LHCN-M2 (cell line): Measurements from ENCODE around the gene PRR27. TPM values are rescaled to one million over a fixed set of nuclear protein-coding genes. Genes with fewer than 3 reads are reported as not detected.
A peak's percentile ranks its signal among the peaks of the same experiment; 100 is the strongest.

Experiments
- DNase-seq: peaks from one replicate; pipeline ENCODE4 v3.0.0-alpha.2; 2012; ENCODE audit warnings: low read depth
- polyA plus RNA-seq: library from polyadenylated mRNA; unstranded; fragments of >200 nt; gene quantifications from one replicate; pipeline ENCODE4 v1.2.1, GENCODE V29; 2012; ENCODE audit warnings: missing spikeins
- total RNA-seq: library from RNA; depleted of rRNA; stranded (reverse); fragments of >200 nt; gene quantifications from 2 replicates; pipeline ENCODE4 v1.2.3, GENCODE V29; 2014; rRNA removed

The PRR27 gene
- total RNA-seq = not detected in 2 replicates
- not detected for polyA plus RNA-seq

- no peak for DNase-seq
These were observed at the start of gene PRR27 for GRCh38 chr4:70153937-70154336. Gene PRR27 (plus strand): TSS chr4:70154237. CDS start chr4:70154376, 139 bp downstream.

- no peak for DNase-seq
These were observed 43.1 kb upstream of the PRR27 start for GRCh38 chr4:70110917-70111316.

- no peak for DNase-seq
These were observed 40.4 kb upstream of the PRR27 start for GRCh38 chr4:70113656-70114055.

DNA sequence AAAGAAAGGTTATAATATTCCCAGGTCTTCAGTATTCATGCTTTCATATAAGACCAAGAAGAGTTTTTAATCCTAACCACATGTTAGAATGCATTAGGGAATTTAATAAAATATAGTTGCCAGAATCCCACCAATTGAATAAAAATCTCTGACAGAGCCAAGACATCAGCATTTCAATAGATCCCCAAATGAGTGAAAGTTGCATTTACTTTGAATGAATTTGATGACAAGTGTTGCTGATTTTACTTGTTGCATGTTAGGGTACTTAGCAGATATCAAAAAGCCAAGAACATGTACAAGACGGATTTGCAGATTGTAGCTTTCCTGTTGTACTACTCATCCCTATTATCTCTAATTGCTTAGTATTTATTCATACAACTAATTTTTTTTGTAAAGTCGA is 39.9 kb upstream of the PRR27 start:
- DNase-seq = no peak

DNA sequence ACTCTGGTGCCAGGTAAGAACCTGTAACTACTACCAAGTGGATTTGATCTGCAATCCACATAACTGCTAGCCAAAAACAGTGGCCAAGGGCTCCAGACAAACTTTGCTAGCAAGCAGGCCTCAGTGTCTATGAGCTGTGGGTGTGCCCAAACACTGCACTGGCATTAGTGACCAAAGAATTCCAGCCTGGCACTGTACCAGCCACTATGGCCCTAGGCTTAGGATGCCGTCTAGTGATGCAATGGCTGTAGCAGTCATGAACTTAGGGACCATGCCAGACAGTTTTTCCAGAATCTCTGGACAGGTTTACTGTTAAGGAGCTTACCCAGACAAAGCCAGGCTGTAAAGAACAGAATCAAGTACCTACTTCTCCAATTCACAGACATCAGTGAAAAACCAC is 33.7 kb upstream of the PRR27 start:
- no peak for DNase-seq

- no peak for DNase-seq
These were observed 20.6 kb upstream of the PRR27 start for GRCh38 chr4:70133473-70133872.

- no peak for DNase-seq
These were observed 15.3 kb upstream of the PRR27 start for GRCh38 chr4:70138751-70139150.

GRCh38 chr4:70151271-70151670 is 2.8 kb upstream of the PRR27 start:
- no peak for DNase-seq

DNA sequence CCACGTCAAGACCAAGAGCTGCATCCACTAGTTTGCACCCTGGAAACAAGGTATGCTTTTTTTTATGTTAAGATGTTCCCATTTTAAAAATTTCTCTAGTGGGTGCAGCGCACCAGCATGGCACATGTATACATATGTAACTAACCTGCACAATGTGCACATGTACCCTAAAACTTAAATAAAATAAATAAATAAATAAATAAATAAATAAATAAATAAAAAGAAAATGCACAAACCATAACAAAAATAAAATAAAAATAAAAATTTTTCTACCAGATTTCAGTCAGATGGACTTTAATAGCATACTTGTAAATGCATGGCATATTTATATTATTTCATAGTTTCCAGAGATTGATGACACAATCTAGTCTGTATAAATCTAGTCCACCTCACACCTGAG is 1.9 kb upstream of the PRR27 start:
- DNase-seq = no peak

- DNase-seq = no peak
These were observed 4.5 kb downstream of the PRR27 start for GRCh38 chr4:70158576-70158975.

- no peak for DNase-seq
These were observed 23.1 kb downstream of the PRR27 start for GRCh38 chr4:70177090-70177489.

GRCh38 chr4:70178075-70178660 is 24.1 kb downstream of the PRR27 start:
- no peak for DNase-seq

DNA sequence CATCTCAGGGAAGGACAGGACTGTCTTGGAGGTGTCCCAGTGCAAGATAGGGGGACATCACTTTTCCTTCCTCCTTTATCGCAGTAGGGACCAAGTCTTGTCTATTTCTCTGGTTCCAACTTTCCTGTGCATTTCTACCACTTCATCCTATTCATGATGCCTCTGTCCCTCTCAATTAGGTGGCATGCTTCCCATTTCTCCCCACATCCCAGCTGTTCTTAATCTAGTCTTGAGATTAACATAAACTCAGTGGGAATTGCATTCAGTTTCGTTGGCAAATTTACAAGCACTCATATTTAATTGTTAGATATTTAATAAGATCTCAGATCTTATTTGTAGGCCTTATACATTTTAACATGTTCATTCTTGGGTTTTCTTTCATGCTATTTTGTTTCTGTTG is 25.8 kb downstream of the PRR27 start:
- DNase-seq = no peak

DNA sequence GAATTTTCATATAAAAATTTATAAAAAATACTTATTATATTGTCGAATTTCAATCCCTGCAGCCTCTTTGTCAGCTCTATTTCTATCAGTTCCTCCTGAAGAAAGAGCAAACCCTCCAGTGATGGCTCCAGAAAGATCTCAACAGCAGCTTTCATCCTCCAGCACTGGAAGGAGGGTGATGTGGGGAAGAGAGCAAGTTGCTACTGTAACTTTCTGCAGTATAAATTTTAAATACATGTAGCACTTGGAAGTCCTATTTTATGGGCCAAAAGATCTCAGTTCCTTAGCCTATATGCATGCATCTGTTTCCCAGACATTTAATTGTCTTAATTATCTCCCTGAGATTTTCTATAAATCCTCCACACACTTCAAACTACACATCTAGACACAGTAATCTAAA is 27.8 kb downstream of the PRR27 start:
- no peak for DNase-seq

DNA sequence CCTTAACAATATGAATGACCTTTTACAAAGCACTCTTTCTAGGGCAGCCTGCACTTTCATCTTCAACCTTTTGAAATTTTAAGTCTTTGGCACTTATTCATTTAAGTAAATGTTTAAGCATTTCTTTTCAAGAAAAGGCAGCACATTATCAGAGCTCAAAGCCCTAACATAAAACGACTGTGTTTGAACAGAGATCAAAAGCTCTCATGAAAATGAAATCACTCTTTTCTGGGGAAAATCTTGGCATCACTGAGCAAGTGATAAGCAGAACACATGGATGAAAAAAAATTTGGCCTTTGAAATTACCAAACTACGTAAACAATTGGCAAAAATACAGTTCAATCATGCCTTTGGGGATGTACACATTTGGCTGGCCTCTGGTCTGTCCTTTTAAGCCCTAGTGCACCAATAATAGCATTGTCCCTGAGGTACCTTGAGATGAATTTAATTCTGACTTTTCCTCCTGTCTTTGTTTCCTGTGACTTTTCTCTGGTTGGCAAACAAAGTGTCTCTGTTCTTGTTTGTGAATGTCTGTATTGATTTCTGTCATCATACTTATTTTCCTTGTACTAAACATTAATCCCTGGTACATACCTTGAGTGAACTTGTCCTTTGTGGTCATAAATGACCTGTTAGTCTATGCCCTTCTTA is 28.6 kb downstream of the PRR27 start:
- DNase-seq = no peak

DNA sequence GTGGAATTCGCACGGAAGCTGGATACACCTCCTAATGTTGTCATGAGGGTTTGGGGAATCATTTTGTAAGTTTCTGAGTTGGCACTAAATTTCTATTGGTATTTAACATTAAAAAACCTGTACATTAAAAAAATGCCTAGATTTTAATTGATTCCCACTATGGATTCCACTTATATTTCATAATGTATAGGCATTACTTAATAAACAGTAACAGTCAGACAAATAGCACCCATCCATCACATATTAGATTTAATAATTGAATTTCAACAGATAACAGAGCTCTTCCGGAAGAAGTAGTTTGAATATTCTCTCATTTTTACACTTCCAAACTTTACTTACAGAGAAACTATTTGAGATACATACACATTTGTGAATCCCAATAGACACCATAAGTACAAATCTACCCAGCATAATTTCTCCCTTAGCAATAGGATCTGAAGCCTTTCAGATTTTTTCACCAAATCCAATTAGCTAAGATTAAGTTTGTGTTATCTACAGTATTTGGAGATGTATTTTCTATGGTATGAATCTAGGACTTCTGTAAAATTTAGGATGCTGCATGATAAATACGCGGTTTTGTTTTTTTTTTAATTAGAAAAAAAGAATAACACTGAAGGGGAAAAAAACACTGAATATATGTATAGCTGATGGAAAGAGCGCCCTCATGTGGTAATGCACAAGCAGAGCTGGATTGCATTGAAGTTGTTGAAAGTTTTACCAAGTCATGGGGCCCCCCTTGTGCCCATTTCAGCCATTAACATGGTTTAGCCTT is 29.3 kb downstream of the PRR27 start:
- peak; percentile 3 for DNase-seq

GRCh38 chr4:70183940-70184246 is 29.9 kb downstream of the PRR27 start:
- no peak for DNase-seq

GRCh38 chr4:70187216-70187615 is 33.2 kb downstream of the PRR27 start:
- no peak for DNase-seq

DNA sequence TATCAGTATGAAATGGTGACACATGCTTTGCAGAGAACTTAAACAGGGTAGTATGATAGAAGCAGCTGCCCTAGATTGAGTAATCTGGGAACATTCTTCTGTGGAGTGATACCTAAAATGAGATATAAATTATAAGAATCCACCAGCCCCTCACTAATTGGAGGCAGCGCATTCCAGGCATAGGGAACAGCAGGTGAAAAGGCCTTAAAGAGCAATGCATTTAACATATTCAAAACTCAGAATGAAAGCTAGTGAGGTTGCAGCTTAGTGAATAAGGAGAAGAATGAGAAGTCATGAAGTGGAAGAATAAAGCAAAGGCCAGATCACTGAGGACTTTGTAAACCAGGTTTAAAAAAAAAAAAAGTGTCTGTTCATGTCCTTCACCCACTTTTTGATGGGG is 36.5 kb downstream of the PRR27 start:
- no peak for DNase-seq

GRCh38 chr4:70191647-70192046 is 37.6 kb downstream of the PRR27 start:
- no peak for DNase-seq

DNA sequence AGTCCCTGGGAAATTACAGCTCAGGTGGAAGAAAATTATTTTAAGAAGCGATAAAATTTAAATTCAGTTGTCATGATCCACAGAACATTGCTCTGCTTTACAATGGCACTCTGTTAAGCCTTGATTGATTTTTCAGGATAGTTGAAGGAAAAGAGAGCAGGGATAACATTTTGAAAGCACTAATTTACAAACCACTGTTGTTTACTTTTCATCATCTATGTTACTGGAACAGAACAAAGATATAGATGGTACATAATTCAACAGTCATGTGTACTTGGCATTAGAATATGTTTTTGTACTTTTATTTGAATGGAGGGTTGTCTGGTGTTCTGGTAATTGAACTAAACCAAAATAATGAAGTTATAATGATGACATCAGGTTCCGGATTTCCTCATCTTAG is 38.9 kb downstream of the PRR27 start:
- DNase-seq = no peak

GRCh38 chr4:70195425-70195824 is 41.4 kb downstream of the PRR27 start, which contains the start of gene ODAM:
Gene ODAM (plus strand): TSS chr4:70195725. CDS start chr4:70196544, 819 bp downstream.
- no peak for DNase-seq

GRCh38 chr4:70196857-70197256 is 42.8 kb downstream of the PRR27 start:
- no peak for DNase-seq
